Keratinocyte (primary cell): Measurements from ENCODE around the gene PTPRN2. TPM values are rescaled to one million over a fixed set of nuclear protein-coding genes. Genes with fewer than 3 reads are reported as not detected.

Experiments used
- DNase-seq: peaks from one replicate; pipeline ENCODE4 v3.0.0-alpha.2; 2011; ENCODE audit warnings: low read depth, missing footprints, low spot score
- FAIRE-seq: peaks from 2 replicates; lab custom pipeline; 2011; peaks lifted over from hg19 to GRCh38; lab: Jason Lieb, UNC
- H2AFZ ChIP-seq: 2 replicates; pipeline ENCODE4 v1.6.0; 2012; ENCODE audit warnings: low read length, control low read depth, inconsistent platforms; ENCODE audit not compliant: control insufficient read depth
- H3K27ac ChIP-seq: 2 replicates; pipeline ENCODE4 v1.5.1; 2011; ENCODE audit warnings: low read length; ENCODE audit not compliant: control insufficient read depth, insufficient read depth
- H3K27me3 ChIP-seq: 3 replicates; pipeline ENCODE4 v1.6.0; 2011; ENCODE audit warnings: low read length; ENCODE audit not compliant: control insufficient read depth, insufficient read depth; ENCODE audit errors: extremely low read depth
- H3K36me3 ChIP-seq, 2 experiments: 2 replicates in 1 of 2; 3 replicates in 1 of 2; pipeline ENCODE4 v1.5.1; 2011; ENCODE audit warnings: low read length in 2 of 2, mild to moderate bottlenecking in 1 of 2; ENCODE audit not compliant: control insufficient read depth in 2 of 2, insufficient read depth in 2 of 2; ENCODE audit errors: extremely low read depth in 1 of 2
- H3K4me1 ChIP-seq: 3 replicates; pipeline ENCODE4 v1.5.1; 2011; ENCODE audit warnings: low read length; ENCODE audit not compliant: control insufficient read depth, insufficient read depth; ENCODE audit errors: extremely low read depth
- H3K4me2 ChIP-seq: 3 replicates; pipeline ENCODE4 v1.6.0; 2011; ENCODE audit warnings: low read depth, low read length; ENCODE audit not compliant: control insufficient read depth, insufficient read depth; ENCODE audit errors: extremely low read depth
- H3K4me3 ChIP-seq, 3 experiments: fragments of 200-600 bp in 1 of 3; sonication (generic) in 1 of 3; 2 replicates in 2 of 3; 3 replicates in 1 of 3; pipeline ENCODE4 v1.5.1; 2011 to 2016; ENCODE audit warnings: low read length in 3 of 3, mild to moderate bottlenecking in 3 of 3, control low read depth in 2 of 3, inconsistent platforms in 1 of 3, low read depth in 1 of 3, mixed read lengths in 1 of 3, mixed run types in 1 of 3, moderate library complexity in 1 of 3; ENCODE audit not compliant: control insufficient read depth in 2 of 3, insufficient read depth in 2 of 3; ENCODE audit errors: extremely low read depth in 1 of 3
- H3K79me2 ChIP-seq: 2 replicates; pipeline ENCODE4 v1.6.0; 2012; ENCODE audit warnings: low read length; ENCODE audit not compliant: control insufficient read depth, insufficient read depth
- H3K9ac ChIP-seq: 3 replicates; pipeline ENCODE4 v1.6.0; 2011; ENCODE audit warnings: low read length; ENCODE audit not compliant: control insufficient read depth, insufficient read depth; ENCODE audit errors: extremely low read depth
- H3K9me1 ChIP-seq: 3 replicates; pipeline ENCODE4 v1.6.0; 2011; ENCODE audit warnings: low read length; ENCODE audit not compliant: control insufficient read depth, insufficient read depth; ENCODE audit errors: extremely low read depth
- H3K9me3 ChIP-seq: 2 replicates; pipeline ENCODE4 v1.5.1; 2012; ENCODE audit warnings: low read depth, low read length; ENCODE audit not compliant: control insufficient read depth
- H4K20me1 ChIP-seq: 3 replicates; pipeline ENCODE4 v1.6.0; 2011; ENCODE audit warnings: low read length; ENCODE audit not compliant: control insufficient read depth, insufficient read depth; ENCODE audit errors: extremely low read depth
- EZH2 ChIP-seq: IDR thresholded peaks from one replicate; pipeline ENCODE4 v1.6.1; 2012; ENCODE audit warnings: inconsistent platforms, mild to moderate bottlenecking, low read length, moderate library complexity
- dilution Hi-C: fragments of 300-500 bp; cut with MboI; formaldehyde crosslinking; loops from one replicate; pipeline ENCODE4 v1.7.0; 2020; ENCODE audit warnings: low sequenced_read_pairs; ENCODE audit not compliant: extremely low pct_ligation_motif_present
- polyA plus RNA-seq, 5 experiments: library from polyadenylated mRNA; depleted of rRNA in 3 of 5; stranded (reverse) in 3 of 5; stranded (forward) in 1 of 5; unstranded in 1 of 5; fragments of >200 nt; gene quantifications; 1 replicate in 1 of 5; 2 replicates in 3 of 5; 3 replicates in 1 of 5; pipeline versions ENCODE4 v1.2.1 to v1.2.3, GENCODE V29; 2011 to 2012; ENCODE audit warnings: missing spikeins in 2 of 5, low read depth in 1 of 5, low replicate concordance in 1 of 5
- TF ChIP-seq, protein P1 (sequence below), 3 experiments: IDR thresholded peaks in 1 of 3; conservative IDR thresholded peaks in 1 of 3; optimal IDR thresholded peaks in 1 of 3; 2 replicates in 2 of 3; 3 replicates in 1 of 3; pipeline versions ENCODE3 to v1.5.1; 2011; ENCODE audit warnings: low read length in 3 of 3, mild to moderate bottlenecking in 3 of 3, moderate library complexity in 2 of 3, control low read depth in 1 of 3, inconsistent platforms in 1 of 3; ENCODE audit not compliant: insufficient read depth in 2 of 3; ENCODE audit errors: extremely low read depth in 1 of 3

PTPRN2 gene
- polyA plus RNA-seq, 1 donor (not counting 4 experiments of a cell fraction or from before 2014, with no cell fraction given), result not detected

DNA sequence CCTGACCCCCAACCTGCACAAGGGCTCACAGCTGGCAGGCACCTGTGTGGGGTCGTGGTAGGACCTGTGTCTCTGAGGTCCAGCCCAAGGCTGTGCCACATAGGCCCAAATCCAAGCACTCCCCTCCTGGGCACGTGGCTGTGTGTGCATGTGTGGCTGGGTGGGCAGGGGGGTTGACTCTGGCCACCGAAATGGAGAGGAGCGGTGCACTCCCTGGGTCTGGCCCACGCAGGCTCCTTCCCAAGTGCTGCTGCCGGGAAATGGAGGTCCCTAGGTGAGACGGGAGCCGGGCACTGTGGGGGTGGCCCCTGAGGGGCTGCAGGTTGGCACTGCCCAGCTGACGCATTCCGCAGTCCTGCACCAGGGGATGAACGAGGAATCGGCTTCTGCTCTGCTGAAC lies 722.7 kb downstream of the PTPRN2 start:
- H4K20me1 ChIP-seq, result no peaks in the 10 kb centered on the region
- H3K9me1 ChIP-seq, result no peaks in the 10 kb centered on the region
- DNase-seq (no peak), FAIRE-seq (no peak)
- no peak overlapping the region for H3K4me3 ChIP-seq
- H3K27ac ChIP-seq, result no peak overlapping the region
- no peaks in the 10 kb centered on the region for H3K79me2 ChIP-seq
- H3K4me1 ChIP-seq, result no peaks in the 10 kb centered on the region
- H3K9me3 ChIP-seq, result peaks cover 15% of the 10 kb centered on the region
- no peak for TF ChIP-seq EZH2
- TF ChIP-seq, protein P1, sequence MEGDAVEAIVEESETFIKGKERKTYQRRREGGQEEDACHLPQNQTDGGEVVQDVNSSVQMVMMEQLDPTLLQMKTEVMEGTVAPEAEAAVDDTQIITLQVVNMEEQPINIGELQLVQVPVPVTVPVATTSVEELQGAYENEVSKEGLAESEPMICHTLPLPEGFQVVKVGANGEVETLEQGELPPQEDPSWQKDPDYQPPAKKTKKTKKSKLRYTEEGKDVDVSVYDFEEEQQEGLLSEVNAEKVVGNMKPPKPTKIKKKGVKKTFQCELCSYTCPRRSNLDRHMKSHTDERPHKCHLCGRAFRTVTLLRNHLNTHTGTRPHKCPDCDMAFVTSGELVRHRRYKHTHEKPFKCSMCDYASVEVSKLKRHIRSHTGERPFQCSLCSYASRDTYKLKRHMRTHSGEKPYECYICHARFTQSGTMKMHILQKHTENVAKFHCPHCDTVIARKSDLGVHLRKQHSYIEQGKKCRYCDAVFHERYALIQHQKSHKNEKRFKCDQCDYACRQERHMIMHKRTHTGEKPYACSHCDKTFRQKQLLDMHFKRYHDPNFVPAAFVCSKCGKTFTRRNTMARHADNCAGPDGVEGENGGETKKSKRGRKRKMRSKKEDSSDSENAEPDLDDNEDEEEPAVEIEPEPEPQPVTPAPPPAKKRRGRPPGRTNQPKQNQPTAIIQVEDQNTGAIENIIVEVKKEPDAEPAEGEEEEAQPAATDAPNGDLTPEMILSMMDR (optimal IDR thresholded peaks at IDR 0.05 in 1 of 3, IDR thresholded peaks at IDR 0.05 in 1 of 3, conservative IDR thresholded peaks at IDR 0.05 in 1 of 3; ENCODE audit: extremely low read depth in 1 of 3, insufficient read depth in 2 of 3, low read length in 3 of 3), result no peak
- H3K27me3 ChIP-seq, result no peaks in the 10 kb centered on the region
- no peaks in the 10 kb centered on the region for H3K36me3 ChIP-seq
- no peak overlapping the region for H2AFZ ChIP-seq
- dilution Hi-C loops, result no loop called here
- H3K4me2 ChIP-seq, result no peak overlapping the region
- H3K9ac ChIP-seq, result no peak overlapping the region

DNA sequence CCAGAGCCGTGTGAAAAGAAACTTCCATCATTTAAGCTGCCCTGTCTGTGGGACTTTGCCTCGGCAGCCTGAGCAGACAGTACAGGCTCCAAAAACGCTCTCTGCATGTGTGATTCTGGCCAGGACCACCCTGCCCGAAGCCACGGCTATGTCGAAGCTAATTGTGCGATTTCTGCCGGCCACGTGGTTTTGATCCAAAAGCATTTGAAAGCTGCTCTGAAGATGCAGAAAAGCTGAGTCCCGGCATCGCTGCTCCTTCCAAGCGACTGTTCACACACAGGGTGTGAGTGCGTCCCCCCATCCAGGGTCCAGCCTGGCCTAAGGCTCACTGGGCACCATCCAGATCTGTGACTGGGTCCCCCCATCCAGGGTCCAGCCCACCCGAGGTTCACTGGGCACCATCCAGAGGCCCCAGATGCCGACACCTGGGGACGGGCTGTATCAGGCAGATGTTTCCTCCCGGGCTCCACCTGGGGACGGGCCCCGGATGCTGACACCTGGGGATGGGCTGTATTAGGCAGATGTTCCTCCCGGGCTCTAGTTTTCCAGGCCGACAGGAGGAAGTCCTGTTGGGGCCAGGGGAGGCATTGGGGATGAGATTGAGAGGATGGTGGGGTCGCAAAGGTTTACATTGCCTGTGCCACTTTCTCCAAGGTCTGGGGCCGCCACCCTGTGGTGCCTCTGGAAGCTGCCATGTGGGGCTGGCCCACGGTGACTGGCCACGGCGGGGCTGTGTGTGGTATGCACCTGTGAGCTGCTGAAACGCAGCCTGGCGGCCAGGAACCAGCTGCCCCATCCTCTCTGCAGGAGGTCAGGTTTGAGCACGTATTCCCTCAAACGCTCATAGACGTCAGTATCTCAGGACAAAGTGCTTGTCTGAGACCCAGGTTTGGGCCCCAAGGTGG lies 723.5 kb downstream of the PTPRN2 start:
- FAIRE-seq, result no peak

More for the DNA sequence above, 723.5 kb downstream of the PTPRN2 start:
- TF ChIP-seq EZH2, result no peak
- TF ChIP-seq, protein P1 (optimal IDR thresholded peaks at IDR 0.05 in 1 of 3, IDR thresholded peaks at IDR 0.05 in 1 of 3, conservative IDR thresholded peaks at IDR 0.05 in 1 of 3; ENCODE audit: extremely low read depth in 1 of 3, insufficient read depth in 2 of 3, low read length in 3 of 3), result no peak
- Histone ChIP-seq H2AFZ (no peak overlapping the region), H3K4me2 (no peak overlapping the region), H3K9me3 (peaks cover 15% of the 10 kb centered on the region), H3K9me1 (no peaks in the 10 kb centered on the region), H4K20me1 (no peaks in the 10 kb centered on the region), H3K36me3 (no peaks in the 10 kb centered on the region), H3K27ac (no peak overlapping the region), H3K27me3 (no peaks in the 10 kb centered on the region), H3K4me1 (no peaks in the 10 kb centered on the region), H3K4me3 (no peak overlapping the region), H3K79me2 (no peaks in the 10 kb centered on the region), H3K9ac (no peak overlapping the region)
- no peak for DNase-seq
- dilution Hi-C loops, result no loop called here
